ENCODE results near the gene DGKI.

- TF ChIP-seq FOXA1 (IDR thresholded peaks at IDR 0.05): no peak
- TF ChIP-seq FOXK2 (IDR thresholded peaks at IDR 0.05): no peak
- TF ChIP-seq FOXM1 (IDR thresholded peaks at IDR 0.05; ENCODE audit: borderline replicate concordance): no peak
- no peak for TF ChIP-seq ZNF384 (IDR thresholded peaks at IDR 0.05)
- TF ChIP-seq ARNT (IDR thresholded peaks at IDR 0.05): no peak
These were observed 439.7 kb downstream of the DGKI start for GRCh38 chr7:137407078-137407477.
